GM19324 (cell line): Measurements from ENCODE around the gene SEPTIN1.

Experiments used
- ATAC-seq: cut with Tn5 transposase; IDR thresholded peaks from one replicate; pipeline ENCODE4 v1.9.1; 2021; ENCODE audit warnings: mild to moderate bottlenecking, moderate library complexity; ENCODE audit not compliant: unreplicated experiment, low FRiP score

The SEPTIN1 gene, protein sequence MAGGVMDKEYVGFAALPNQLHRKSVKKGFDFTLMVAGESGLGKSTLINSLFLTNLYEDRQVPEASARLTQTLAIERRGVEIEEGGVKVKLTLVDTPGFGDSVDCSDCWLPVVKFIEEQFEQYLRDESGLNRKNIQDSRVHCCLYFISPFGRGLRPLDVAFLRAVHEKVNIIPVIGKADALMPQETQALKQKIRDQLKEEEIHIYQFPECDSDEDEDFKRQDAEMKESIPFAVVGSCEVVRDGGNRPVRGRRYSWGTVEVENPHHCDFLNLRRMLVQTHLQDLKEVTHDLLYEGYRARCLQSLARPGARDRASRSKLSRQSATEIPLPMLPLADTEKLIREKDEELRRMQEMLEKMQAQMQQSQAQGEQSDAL

DNA sequence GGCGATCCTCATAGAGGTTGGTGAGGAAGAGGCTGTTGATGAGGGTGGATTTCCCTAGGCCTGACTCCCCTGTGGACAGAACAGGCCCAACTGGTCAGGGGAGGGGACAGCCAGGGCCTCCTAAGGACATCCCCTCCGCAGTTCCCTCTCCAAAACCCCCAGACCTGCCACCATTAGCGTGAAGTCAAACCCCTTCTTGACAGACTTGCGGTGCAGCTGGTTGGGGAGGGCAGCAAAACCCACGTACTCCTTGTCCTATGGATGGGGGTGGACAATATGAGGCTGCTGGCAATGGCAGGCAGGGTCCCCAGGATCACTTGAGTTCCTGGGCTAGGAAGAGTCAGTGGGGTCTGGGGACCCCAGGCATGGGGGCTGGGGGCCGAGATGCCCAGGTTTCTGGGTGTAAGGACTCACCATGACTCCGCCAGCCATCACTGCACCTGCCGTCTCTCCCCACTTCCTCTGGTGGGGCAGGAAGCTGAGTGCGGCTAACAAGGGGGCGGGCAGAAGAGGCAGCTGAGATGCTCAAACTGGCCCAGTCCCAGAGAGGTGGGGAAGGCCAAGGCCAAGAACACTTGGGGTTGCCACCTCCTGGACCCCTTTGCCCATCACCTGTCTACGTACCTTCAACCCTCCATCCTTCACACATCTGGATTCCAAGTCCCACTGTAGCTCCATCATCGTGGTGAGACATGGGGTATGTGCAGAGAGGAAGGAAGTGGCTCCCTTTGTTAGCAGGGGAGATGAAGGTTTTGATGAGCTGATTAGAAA, at the start of gene SEPTIN1:
SEPTIN1 (minus strand) TSS at position 451 of the 771 bp plus-strand sequence; CDS start at position 432, 19 bp downstream.
- ATAC-seq: no peak

DNA sequence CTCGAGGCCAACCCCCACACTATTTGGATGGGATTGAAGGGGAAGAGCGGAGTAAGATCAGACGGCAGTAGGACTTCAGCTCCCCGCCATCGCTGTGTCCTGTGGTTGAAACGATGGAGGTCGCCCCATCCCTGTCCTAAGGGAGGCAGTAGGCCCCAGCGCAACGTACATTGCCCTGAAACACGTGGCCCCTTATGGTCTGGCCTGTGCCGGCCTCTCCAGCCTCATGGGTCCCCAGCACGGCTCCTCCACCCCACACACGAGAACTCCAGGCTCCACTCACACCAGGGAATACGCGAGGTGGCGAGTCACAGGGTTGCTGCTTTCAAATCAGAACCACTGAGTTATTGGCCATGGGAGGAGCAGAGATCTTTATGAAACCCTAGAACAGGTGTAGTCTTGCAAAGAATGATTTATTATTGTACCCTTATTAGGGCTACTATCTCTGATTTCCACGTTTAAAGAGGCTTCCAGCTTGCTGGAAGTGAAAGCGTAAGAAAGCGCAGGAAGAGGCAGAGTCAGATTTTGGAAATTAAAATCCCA, 48.1 kb upstream of the SEPTIN1 start:
- ATAC-seq: peak; percentile 8

DNA sequence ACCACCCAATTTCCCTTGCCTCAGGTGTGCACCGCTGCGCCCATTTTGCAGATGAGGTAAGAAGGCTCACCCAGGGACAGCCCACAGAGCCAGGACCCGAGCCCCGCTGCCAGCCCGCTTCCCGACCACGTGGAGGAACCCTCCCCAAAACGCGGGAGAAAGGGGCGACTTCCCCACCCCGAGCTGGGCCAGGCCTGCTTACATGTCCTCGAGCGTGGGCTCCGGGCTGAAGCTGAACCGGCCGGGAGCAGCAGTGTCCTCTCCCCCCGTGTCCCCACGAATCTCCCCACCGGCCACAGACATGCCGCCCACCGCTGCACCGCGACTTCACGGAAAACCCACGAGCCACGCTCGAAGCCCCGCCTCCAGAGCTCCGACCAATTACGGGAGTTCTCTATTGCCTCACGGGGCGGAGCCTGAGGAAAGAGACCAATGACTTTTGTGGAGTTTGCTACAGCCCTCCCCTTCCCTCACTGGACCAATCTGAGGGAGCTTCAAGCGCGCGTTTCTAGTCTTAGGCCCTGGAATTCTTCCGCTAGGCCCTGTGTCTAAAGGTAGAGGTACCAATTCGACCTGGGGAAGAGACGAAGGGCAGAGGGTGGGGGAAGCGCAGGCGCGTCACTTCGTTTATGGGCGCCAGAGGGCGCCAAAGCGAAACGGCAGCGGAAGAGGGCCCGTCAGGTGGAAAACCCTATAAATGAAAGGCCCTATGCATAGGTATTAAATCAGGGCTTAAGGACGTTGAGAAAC, 47.5 kb upstream of the SEPTIN1 start, which contains the start of gene DCTPP1:
DCTPP1 (minus strand) TSS at position 353 of the 750 bp plus-strand sequence; CDS start at position 303, 50 bp downstream.
- peak; percentile 96 for ATAC-seq

DNA sequence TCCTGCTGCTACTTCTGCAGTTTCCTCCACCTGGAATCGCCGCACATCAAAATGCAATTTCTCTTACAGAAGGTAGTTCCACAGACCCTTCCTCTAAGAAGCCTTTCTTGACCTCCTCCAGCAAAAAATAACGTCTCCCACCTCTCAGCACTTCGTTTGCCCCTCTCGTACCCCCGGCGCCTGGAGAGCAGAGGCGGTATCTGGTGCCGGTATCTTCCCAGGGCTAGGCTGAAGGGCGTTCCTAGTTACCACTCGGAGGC, 47.0 kb upstream of the SEPTIN1 start:
- ATAC-seq: no peak

DNA sequence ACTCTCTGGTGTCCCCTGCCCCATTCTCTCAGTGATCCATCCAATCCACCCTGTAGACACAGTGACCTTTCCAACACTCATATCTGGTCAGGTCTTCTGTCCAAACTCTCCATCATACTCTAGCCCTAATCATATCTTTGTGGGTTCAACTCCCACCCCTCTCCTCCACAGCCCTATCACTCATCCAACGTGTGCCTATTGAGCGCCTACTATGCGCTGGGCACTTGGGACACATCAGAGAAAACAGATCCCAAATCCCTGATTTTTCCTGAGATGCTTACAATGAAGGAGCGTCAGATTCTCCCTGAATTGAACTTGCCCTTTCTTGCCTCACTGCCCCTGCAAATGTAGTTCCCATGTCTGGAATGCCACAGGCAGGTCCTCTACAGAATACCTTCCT, 45.7 kb upstream of the SEPTIN1 start:
- ATAC-seq: no peak

DNA sequence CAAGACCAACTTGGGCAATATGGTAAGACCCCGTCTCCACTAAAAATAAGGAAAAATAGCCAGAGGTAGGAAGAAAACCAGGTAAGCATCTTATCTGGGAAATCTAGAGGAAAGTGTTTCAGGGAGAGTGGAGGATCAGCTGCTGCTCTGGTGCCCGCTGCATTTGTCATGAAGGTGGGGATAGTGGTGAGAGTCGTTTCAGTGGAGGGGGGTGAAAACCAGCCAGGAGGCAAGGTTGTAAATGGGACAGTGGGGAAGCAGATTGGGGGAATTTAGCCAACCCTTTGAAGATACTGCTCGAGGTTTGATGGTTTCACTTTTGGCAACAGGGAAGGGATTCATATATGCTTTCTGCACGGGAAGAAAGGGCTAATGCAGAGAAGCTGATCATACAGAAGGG, 38.6 kb upstream of the SEPTIN1 start:
- no peak for ATAC-seq

DNA sequence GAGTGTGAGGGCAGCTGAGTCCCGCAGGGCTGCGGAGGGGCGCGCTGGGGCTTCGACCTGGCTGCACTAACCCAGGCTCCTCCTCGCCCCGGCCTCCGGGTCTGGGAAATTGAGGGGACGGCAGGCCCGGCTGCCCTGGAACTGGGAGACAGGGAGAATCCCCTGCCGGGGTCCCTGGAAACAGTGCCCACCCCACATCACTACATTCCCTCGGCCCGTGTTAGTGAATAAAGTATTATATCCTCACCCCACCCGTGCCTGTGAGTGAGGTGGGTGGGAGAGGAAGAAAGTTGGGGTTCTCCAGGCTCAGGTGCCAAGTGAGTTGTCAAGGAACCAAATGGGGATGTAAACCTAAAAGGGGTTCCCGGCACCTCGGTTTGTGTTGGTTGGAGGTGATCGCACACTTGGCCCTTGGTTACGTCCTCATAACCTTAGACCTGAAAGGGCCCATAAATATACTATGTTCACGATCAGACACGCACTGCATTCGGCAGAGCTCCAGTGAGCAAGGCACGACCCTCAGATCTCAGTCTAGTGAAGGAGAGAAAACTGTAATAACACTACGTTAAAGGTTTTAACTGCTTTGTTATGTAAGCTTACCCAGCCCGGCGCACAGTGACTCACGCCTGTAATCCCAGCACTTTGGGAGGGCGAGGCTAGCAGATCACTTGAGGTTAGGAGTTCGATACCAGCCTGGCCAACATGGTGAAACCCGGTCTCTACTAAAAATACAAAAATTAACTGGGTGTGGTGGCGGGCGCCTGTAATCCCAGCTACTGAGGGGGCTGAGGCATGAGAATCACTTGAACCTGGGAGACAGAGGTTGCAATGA, 36.2 kb upstream of the SEPTIN1 start:
- no peak for ATAC-seq

DNA sequence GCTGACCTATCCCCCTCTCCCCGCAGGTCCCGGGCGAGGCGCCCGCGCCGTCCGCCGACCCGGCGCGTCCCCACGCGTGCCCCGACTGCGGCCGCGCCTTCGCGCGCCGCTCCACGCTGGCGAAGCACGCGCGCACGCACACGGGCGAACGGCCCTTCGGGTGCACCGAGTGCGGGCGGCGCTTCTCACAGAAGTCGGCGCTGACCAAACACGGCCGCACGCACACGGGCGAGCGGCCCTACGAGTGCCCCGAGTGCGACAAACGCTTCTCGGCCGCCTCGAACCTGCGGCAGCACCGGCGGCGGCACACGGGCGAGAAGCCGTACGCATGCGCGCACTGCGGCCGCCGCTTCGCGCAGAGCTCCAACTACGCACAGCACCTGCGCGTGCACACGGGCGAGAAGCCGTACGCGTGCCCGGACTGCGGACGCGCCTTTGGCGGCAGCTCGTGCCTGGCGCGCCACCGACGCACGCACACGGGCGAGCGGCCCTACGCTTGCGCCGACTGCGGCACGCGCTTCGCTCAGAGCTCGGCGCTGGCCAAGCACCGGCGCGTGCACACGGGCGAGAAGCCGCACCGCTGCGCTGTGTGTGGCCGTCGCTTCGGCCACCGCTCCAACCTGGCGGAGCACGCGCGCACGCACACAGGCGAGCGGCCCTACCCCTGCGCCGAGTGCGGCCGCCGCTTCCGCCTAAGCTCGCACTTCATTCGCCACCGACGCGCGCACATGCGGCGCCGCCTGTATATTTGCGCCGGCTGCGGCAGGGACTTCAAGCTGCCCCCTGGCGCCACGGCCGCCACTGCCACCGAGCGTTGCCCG, 35.4 kb upstream of the SEPTIN1 start:
- peak; percentile 83 for ATAC-seq

DNA sequence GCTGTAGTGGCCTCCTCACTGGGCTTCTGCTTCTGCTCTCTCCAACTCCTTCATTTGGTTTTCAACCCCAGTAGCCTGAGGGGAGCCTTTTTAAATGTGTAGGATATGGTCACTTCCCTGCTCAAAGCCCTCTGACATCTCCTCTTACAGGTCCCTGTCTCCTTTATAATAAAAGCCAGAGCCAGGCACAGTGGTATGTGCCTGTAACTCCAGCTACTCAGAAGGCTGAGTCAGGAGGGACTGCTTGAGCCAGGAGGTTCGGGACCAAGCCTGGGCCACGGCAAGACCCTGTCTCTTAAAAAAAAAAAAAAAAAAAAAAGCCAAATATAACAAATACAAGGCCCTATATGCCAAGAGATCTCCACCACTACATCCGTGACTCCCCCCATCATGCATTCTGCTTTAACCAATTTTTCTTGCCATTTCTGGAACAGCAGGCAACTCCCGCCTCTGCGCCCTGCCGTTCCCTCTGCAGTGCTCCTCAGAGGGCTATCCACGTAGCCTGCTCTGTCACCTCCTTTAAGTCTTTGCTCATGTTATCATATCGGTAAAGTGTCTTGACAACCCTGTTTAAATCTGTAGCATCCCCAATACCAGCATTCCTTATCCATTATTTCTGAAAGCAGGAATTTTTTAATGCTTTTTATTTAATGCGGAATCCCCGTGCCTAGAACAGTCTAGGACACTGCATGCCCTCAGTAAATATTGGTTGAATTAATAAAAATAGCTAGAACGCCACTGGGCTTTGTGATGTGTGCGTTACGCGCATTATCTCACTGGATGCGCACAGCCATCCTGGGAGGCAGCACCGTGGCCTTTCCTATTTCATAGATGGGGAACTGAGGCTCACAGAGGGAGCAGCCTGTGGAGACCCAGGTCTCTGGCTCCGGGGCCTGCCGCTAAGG, 34.5 kb upstream of the SEPTIN1 start:
- no peak for ATAC-seq

DNA sequence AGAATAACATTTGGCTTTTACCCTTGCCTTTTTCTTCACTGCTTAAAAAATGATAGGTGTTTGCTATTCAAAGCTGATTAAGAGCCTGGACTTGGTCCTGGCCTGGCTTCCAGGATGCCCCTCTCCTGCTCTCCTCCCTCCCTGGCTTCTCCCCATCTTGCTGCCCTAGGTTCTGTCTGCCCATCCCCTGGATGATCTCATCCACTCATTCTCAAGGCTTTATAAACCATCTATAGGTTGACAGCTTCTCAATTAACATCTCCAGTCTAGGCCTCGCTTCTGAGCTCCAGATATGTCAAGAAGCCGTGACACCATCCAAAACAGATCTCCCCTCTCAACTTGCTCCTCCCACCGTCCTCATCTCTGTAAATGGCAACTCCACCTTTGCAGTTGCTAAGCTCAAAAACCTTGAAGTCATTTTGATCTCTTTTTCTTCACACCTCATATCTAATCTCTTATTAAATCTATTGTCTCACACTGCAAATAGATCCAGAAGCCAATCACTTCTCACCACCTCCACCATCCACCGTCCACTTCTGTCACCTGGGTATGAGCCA, 33.8 kb upstream of the SEPTIN1 start:
- ATAC-seq: no peak

DNA sequence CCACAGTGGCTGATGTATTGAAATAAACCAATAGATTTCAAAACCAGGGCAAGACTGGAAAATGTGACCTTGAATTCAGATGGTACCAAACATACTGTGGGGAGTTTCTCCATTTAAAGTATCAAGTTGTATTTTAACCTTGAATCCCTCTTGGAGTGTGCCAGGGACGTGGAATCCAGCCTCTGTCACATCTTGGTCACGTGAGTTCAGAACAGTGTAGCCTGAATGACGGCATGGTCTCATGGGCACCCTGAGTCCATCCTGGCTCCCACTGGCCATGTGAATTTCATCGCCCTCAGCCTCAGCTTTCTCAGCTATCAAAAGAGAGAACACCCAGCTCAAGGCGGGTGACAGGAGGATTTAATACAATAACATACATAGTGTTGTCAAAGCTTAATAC, 31.8 kb upstream of the SEPTIN1 start:
- ATAC-seq: no peak

DNA sequence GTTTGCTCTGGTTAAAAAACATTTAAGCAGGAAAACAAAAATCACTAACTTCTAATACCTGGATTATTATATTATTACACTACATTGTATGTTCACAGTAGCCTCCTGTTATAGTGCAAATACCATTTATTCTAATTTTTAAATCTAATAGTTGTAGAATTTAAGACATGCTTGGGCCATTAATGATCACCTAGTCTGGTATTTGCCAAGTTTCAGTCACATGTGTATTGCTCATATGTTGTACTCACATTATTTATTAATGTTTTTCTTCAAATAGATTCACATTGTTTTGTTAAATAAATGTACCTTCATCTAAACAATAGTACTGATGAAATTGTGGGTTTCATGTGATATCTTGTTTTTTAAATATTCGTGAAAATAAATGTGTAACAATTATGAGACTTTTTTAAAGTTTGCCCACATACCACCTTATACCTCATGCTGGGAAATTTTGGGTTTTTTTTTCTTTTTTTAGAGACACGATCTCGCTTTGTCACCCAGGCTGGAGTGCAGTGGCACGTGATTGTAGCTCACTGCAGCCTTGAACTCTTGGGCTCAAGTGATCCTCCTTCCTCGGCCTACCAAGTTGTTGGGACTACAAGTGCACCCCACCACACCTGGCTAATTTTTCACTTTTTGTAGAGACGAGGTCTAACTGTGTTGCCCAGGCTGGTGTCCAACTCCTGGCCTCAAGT, 30.9 kb upstream of the SEPTIN1 start:
- ATAC-seq: no peak

DNA sequence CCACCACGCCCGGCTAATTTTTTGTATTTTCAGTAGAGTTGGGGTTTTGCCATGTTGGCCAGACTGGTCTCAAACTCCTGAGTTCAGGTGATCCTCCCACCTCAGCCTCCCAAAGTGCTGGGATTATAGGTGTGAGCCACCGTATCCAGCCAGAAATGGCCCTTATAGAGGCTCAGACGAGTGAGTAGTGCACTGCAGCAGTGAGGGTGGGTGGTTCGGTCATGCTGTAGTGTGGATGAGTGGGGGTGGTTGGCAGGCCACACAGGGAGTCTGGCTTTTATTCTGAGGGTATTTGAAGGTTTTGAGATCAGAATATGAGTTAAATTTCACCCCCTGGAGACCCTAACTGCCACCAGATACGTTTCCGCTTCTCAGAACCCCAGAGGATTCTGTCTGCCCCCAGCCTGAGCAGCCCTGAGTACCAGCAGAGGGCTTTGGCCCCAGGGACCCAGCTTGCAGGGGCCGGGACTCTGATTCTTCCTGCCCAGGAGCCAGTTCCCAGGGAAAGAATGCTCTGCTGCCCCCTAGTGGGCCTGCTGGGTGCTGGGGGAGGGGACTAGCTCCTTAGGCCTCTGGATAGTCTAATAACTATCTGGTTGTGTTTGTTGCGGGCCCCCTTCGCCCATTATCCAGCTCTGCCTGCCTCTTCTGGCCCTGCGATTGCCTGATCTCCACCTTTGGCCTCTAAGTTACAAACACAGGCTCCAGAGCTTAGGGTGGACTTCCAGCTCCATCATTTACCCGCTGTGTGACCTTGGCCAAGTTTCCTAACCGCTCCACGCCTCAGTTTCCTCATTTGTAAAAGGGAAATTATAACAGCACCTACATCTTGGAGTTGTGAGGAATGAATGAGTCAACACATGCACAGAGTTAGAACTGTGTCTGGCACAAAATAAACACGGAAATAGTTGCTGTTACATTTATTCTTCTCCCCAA, 27.0 kb upstream of the SEPTIN1 start:
- no peak for ATAC-seq

DNA sequence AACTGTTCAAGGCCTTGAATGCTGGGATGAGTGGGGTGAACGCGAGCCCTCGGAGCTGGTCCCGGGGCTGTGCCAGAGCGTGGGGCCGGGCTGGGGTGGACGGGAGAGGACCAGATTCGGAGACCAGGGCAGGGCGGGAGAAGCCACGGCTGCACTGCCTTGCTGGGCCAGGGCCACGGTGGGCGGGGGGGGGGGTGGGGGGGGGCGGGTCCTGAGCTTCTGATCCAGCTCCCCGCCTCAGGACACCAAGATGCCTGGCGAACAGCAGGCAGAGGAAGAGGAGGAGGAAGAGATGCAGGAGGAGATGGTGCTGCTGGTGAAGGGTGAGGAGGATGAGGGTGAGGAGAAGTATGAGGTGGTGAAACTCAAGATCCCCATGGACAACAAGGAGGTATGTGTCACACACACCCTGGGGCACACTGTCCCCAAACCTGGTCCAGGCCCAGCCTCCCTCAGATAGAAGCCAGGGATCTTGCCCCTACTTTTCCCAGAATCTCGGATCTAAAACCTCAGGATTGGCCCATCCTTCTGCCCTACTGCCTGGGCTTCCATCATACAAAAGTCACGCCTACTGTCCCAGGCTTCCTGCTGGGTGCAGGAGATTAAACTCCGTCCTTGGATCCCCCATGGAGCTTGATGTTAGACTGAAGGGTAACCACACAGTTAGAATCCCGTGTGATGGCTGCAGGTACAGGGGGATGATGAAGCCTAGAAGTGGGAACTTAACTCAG, 25.6 kb upstream of the SEPTIN1 start:
- ATAC-seq: no peak

DNA sequence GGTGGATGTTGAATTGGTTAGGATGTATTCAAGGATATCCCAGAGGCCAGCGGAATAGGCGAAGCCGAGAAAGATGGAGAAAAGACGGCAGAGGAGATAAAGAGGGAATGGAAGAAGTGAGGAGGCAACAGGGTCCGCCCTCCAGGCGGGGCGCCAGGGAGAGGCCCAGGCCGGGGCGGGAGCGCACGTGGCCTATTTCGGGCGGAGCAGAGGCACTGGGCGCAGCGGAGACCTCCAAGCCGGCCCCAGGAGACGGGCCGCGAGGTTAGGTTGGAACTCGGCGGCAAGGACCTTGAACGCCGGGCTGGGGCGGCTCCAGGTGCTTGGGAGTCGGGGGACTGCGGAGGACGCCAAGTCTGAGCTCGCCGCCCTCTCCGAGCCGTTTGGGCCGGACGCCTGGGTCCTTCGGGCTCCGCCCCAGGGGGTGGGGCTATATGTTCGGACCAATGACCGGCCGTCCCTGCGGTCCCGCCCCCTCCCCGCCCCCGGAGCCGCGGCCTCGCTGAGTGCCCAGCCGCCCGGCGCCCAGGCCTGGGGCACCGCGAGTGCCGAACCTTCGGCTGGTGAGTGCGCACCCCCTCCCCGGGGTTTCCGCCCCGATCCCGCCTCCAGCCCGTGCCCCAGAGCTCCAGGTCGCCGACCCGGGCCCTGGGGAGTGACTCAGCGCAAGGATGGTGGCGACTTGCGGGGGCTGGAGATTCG, 24.9 kb upstream of the SEPTIN1 start, which contains the start of gene ZNF771:
ZNF771 (plus strand) TSS at position 505 of the 702 bp plus-strand sequence. CDS start 448 bp downstream, outside the sequence.
- ATAC-seq: peak; percentile 85
